ENCODE measurements around the gene DUSP19.
"Not testable (repeated sequence)": the region's sequence is repeated elsewhere in the genome, so short reads cannot be mapped to it uniquely, and the experiment has no call there.

DNA sequence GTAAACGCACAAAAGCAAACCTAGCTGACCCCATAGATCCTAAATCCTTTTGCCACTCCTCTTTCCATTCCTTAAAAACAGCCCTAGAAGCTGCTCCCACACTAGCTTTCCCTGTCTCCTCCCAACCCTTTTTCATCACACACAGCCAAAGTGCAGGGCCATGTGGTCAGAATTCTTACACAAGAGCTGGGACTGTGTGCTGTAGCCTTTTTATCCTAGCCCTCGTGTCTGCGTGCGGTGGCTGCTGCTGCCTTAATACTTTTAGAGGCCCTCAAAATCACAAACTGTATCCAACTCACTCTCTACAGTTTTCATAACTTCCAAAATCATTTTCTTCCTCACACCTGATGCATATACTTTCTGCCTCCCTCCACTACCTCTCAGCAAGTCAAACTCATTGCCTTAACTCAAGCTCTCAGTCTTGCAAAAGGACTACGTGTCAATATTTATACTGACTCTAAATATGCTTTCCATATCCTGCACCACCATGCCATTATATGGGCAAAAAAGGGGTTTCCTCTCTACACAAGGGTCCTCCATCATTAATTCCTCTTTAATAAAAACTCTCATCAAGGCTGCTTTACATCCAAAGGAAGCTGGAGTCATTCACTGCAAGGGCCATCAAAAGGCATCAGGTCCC, 30.9 kb upstream of the DUSP19 start:
- TF ChIP-seq, protein P1, sequence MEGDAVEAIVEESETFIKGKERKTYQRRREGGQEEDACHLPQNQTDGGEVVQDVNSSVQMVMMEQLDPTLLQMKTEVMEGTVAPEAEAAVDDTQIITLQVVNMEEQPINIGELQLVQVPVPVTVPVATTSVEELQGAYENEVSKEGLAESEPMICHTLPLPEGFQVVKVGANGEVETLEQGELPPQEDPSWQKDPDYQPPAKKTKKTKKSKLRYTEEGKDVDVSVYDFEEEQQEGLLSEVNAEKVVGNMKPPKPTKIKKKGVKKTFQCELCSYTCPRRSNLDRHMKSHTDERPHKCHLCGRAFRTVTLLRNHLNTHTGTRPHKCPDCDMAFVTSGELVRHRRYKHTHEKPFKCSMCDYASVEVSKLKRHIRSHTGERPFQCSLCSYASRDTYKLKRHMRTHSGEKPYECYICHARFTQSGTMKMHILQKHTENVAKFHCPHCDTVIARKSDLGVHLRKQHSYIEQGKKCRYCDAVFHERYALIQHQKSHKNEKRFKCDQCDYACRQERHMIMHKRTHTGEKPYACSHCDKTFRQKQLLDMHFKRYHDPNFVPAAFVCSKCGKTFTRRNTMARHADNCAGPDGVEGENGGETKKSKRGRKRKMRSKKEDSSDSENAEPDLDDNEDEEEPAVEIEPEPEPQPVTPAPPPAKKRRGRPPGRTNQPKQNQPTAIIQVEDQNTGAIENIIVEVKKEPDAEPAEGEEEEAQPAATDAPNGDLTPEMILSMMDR (IDR thresholded peaks at IDR 0.05), result not testable (repeated sequence)
- not testable (repeated sequence) for TF ChIP-seq POLR2AphosphoS5, EP300, POLR2A (IDR thresholded peaks at IDR 0.05)

All from gastroesophageal sphincter (tissue), 3 donors.